ENCODE results near the gene CEP164.

Gene CEP164

DNA sequence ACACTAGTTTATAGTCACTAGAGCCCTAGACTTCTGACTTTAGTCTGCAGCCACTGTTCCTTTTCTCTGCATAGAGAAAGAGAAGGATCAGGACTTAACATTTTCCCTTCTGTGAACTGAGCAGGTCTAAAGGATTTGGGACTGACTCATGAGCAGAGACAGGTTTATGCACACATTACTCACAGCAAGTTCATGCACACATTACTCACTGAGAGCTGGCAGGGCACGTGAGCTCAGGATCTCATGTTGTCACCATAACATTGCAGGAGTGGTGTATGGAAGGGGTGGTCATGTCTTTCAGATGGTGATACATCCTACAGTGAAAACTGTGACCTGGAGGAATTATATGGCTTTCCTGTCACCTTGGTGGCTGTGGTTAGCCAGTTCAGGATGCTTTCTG, 56.4 kb downstream of the CEP164 start:
- H3K27me3 ChIP-seq (ENCODE audit: control insufficient read depth, insufficient read depth, low read length), result no peaks in the 10 kb centered on the region
- H3K36me3 ChIP-seq (ENCODE audit: control insufficient read depth, insufficient read depth, low read length), result peaks cover 29% of the 10 kb centered on the region; the same call in 1 of the 2 replicates
- no peak overlapping the region for H3K9ac ChIP-seq (ENCODE audit: low read depth, low read length)
- no peak overlapping the region for H3K4me3 ChIP-seq (ENCODE audit: low read depth, low read length)
- H3K9me3 ChIP-seq (ENCODE audit: control insufficient read depth, insufficient read depth, low read length), result no peaks in the 10 kb centered on the region
- H3K4me1 ChIP-seq (ENCODE audit: control insufficient read depth, insufficient read depth, low read length), result no peaks in the 10 kb centered on the region
- H3K27ac ChIP-seq (ENCODE audit: low read depth, low read length), result no peak overlapping the region

GRCh38 chr11:117385471-117385870, 57.8 kb downstream of the CEP164 start:
- Histone ChIP-seq H3K4me3 (ENCODE audit: low read depth, low read length) (no peak overlapping the region), H3K36me3 (ENCODE audit: control insufficient read depth, insufficient read depth, low read length) (peaks cover 32% of the 10 kb centered on the region; the same call in 1 of the 2 replicates), H3K27ac (ENCODE audit: low read depth, low read length) (no peak overlapping the region), H3K4me1 (ENCODE audit: control insufficient read depth, insufficient read depth, low read length) (no peaks in the 10 kb centered on the region), H3K9me3 (ENCODE audit: control insufficient read depth, insufficient read depth, low read length) (no peaks in the 10 kb centered on the region), H3K9ac (ENCODE audit: low read depth, low read length) (no peak overlapping the region), H3K27me3 (ENCODE audit: control insufficient read depth, insufficient read depth, low read length) (no peaks in the 10 kb centered on the region)

GRCh38 chr11:117385906-117386305, 58.3 kb downstream of the CEP164 start:
- no peak overlapping the region for H3K4me3 ChIP-seq (ENCODE audit: low read depth, low read length)
- no peaks in the 10 kb centered on the region for H3K9me3 ChIP-seq (ENCODE audit: control insufficient read depth, insufficient read depth, low read length)
- no peaks in the 10 kb centered on the region for H3K4me1 ChIP-seq (ENCODE audit: control insufficient read depth, insufficient read depth, low read length)
- no peaks in the 10 kb centered on the region for H3K27me3 ChIP-seq (ENCODE audit: control insufficient read depth, insufficient read depth, low read length)
- H3K9ac ChIP-seq (ENCODE audit: low read depth, low read length), result no peak overlapping the region
- no peak overlapping the region for H3K27ac ChIP-seq (ENCODE audit: low read depth, low read length)
- peaks cover 32% of the 10 kb centered on the region; the same call in 1 of the 2 replicates for H3K36me3 ChIP-seq (ENCODE audit: control insufficient read depth, insufficient read depth, low read length)

- Histone ChIP-seq H3K4me1 (ENCODE audit: control insufficient read depth, insufficient read depth, low read length) (no peaks in the 10 kb centered on the region), H3K9ac (ENCODE audit: low read depth, low read length) (no peak overlapping the region), H3K9me3 (ENCODE audit: control insufficient read depth, insufficient read depth, low read length) (no peaks in the 10 kb centered on the region), H3K27me3 (ENCODE audit: control insufficient read depth, insufficient read depth, low read length) (no peaks in the 10 kb centered on the region), H3K27ac (ENCODE audit: low read depth, low read length) (no peak overlapping the region), H3K36me3 (ENCODE audit: control insufficient read depth, insufficient read depth, low read length) (peaks cover 41% of the 10 kb centered on the region), H3K4me3 (ENCODE audit: low read depth, low read length) (no peak overlapping the region)
These were observed 60.5 kb downstream of the CEP164 start for GRCh38 chr11:117387992-117388755.

GRCh38 chr11:117390743-117391142, 63.1 kb downstream of the CEP164 start:
- Histone ChIP-seq H3K4me3 (ENCODE audit: low read depth, low read length) (no peak overlapping the region), H3K27me3 (ENCODE audit: control insufficient read depth, insufficient read depth, low read length) (no peaks in the 10 kb centered on the region), H3K4me1 (ENCODE audit: control insufficient read depth, insufficient read depth, low read length) (no peaks in the 10 kb centered on the region), H3K27ac (ENCODE audit: low read depth, low read length) (no peak overlapping the region), H3K36me3 (ENCODE audit: control insufficient read depth, insufficient read depth, low read length) (peaks cover 65% of the 10 kb centered on the region), H3K9ac (ENCODE audit: low read depth, low read length) (no peak overlapping the region), H3K9me3 (ENCODE audit: control insufficient read depth, insufficient read depth, low read length) (no peaks in the 10 kb centered on the region)

DNA sequence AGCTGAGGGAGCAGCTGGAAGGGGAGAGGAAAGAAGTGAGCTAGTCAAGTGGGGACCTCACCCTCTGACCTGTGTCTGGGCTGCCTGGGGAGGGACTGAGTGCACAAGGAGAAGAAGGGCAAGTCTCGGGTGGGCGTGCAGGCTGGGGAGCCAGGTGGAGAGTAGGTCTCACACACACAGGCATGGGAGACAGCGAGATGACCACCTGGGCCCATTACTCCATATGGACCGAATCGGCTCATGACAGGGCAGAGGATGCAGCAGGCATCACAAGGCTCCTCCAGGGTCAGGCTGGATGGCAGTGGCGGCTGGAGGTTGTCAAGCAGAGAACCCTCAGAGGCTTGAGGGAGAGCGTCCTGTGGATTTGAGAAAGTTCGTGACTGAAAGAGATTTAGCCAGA, 63.5 kb downstream of the CEP164 start:
- H3K4me1 ChIP-seq (ENCODE audit: control insufficient read depth, insufficient read depth, low read length), result no peaks in the 10 kb centered on the region
- no peak overlapping the region for H3K27ac ChIP-seq (ENCODE audit: low read depth, low read length)
- H3K36me3 ChIP-seq (ENCODE audit: control insufficient read depth, insufficient read depth, low read length), result peaks cover 68% of the 10 kb centered on the region
- H3K27me3 ChIP-seq (ENCODE audit: control insufficient read depth, insufficient read depth, low read length), result no peaks in the 10 kb centered on the region
- H3K4me3 ChIP-seq (ENCODE audit: low read depth, low read length), result no peak overlapping the region
- H3K9ac ChIP-seq (ENCODE audit: low read depth, low read length), result no peak overlapping the region
- H3K9me3 ChIP-seq (ENCODE audit: control insufficient read depth, insufficient read depth, low read length), result no peaks in the 10 kb centered on the region

DNA sequence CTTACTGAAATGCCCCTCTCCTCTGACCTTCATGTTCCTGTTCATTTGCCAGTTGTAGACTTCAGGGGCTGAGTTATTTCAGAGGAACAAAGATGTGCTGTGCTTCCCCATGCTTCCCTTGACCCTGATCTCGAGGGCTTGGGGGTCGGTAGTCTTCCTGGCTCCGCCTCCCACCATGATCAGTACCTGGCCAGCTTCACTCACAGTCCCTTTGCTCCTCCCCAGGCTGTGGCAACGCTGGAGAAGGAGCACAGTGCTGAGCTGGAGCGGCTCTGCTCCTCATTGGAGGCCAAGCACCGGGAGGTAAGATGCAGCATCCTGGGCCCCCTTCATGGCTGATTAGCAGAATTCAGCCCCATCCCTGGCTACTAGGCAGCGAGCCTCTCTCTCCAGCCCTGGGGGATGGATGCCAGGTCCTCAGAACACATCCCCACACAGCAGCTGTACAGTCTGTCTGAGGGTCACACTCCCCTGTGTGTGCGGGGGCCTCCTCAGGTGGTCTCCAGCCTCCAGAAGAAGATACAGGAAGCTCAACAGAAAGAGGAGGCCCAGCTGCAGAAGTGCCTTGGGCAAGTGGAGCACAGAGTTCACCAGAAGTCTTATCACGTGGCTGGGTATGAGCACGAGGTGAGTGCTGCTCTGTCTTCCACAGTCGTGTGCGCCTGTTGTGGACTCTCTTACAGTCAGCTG, 64.5 kb downstream of the CEP164 start:
- peaks cover 75% of the 10 kb centered on the region for H3K36me3 ChIP-seq (ENCODE audit: control insufficient read depth, insufficient read depth, low read length)
- no peaks in the 10 kb centered on the region for H3K4me1 ChIP-seq (ENCODE audit: control insufficient read depth, insufficient read depth, low read length)
- H3K27me3 ChIP-seq (ENCODE audit: control insufficient read depth, insufficient read depth, low read length), result no peaks in the 10 kb centered on the region
- no peaks in the 10 kb centered on the region for H3K9me3 ChIP-seq (ENCODE audit: control insufficient read depth, insufficient read depth, low read length)
- H3K9ac ChIP-seq (ENCODE audit: low read depth, low read length), result no peak overlapping the region
- H3K27ac ChIP-seq (ENCODE audit: low read depth, low read length), result no peak overlapping the region
- H3K4me3 ChIP-seq (ENCODE audit: low read depth, low read length), result no peak overlapping the region

GRCh38 chr11:117392979-117393378, 65.3 kb downstream of the CEP164 start:
- Histone ChIP-seq H3K9me3 (ENCODE audit: control insufficient read depth, insufficient read depth, low read length) (no peaks in the 10 kb centered on the region), H3K27me3 (ENCODE audit: control insufficient read depth, insufficient read depth, low read length) (no peaks in the 10 kb centered on the region), H3K9ac (ENCODE audit: low read depth, low read length) (no peak overlapping the region), H3K36me3 (ENCODE audit: control insufficient read depth, insufficient read depth, low read length) (peaks cover 76% of the 10 kb centered on the region), H3K4me1 (ENCODE audit: control insufficient read depth, insufficient read depth, low read length) (no peaks in the 10 kb centered on the region), H3K4me3 (ENCODE audit: low read depth, low read length) (no peak overlapping the region), H3K27ac (ENCODE audit: low read depth, low read length) (no peak overlapping the region)

DNA sequence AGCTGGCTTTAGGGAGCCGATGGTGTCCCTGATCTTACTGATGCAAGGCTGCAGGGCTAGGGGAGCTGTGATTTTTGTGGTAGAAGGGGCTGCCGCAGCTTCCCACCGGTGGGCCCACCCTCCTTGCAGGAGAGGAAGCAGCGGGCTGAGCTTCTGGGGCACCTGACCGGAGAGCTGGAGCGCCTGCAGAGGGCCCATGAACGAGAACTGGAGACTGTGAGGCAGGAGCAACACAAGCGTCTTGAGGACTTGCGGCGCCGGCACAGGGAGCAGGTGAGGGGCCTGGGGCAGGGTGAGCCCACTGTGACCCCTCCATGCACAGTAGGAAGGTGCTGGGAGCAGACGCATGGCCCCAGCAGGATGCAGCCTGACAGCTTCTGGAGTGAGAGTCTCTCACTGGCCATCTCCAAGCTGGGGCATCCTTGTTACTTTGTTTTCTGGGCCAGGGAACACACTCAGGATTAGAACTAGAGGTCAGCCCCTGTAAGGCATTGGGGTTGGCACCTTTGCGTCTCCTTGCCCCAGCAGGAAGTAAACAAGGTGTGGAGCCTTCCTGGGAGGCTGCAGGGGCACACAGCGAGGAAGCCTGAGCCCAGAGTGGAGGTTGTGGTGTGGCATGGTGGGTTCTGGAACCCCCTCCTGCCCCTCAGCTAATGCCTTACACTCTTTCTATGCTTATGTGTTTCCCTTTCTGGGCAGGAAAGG, 66.7 kb downstream of the CEP164 start:
- Histone ChIP-seq H3K36me3 (ENCODE audit: control insufficient read depth, insufficient read depth, low read length) (peaks cover 85% of the 10 kb centered on the region), H3K4me1 (ENCODE audit: control insufficient read depth, insufficient read depth, low read length) (no peaks in the 10 kb centered on the region), H3K4me3 (ENCODE audit: low read depth, low read length) (no peak overlapping the region), H3K27ac (ENCODE audit: low read depth, low read length) (no peak overlapping the region), H3K27me3 (ENCODE audit: control insufficient read depth, insufficient read depth, low read length) (no peaks in the 10 kb centered on the region), H3K9me3 (ENCODE audit: control insufficient read depth, insufficient read depth, low read length) (peaks cover 10% of the 10 kb centered on the region; the same call in 1 of the 2 replicates), H3K9ac (ENCODE audit: low read depth, low read length) (no peak overlapping the region)

DNA sequence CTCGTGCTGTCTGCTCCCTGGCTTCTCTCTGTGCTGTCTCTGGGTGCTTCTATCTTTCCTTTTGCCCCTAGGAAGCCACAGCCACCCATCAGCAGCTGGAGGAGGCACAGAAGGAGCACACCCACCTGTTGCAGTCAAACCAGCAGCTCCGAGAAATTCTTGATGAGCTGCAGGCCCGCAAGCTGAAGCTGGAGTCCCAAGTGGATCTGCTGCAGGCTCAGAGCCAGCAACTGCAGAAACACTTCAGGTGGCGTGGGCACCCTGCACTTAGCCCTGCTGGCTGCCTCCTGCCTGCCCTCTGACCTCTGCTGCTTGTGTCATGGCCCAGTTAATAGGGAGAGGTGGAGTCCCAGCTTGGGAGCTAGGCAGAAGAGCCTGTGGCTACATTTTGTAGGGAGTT, 67.8 kb downstream of the CEP164 start:
- H3K36me3 ChIP-seq (ENCODE audit: control insufficient read depth, insufficient read depth, low read length), result peaks cover 81% of the 10 kb centered on the region

DNA sequence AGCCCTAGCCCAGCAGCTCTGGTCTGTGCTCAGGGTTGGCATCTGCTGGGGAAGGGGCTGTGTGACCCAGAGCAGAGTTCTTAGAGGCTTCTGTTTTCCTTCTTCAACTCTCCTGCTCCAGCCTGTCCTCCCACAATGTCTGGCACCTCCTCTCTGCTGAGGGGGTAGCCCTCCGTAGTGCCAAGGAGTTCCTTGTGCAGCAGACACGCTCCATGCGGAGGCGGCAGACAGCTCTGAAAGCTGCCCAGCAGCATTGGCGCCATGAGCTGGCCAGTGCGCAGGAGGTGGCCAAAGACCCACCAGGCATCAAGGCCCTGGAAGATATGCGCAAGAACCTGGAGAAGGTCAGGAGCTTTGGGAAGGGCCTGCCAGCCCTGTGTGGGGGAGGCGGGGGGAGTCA, 69.3 kb downstream of the CEP164 start:
- Histone ChIP-seq H3K27ac (ENCODE audit: low read depth, low read length) (no peak overlapping the region), H3K4me3 (ENCODE audit: low read depth, low read length) (no peak overlapping the region), H3K9me3 (ENCODE audit: control insufficient read depth, insufficient read depth, low read length) (peaks cover 10% of the 10 kb centered on the region; the same call in 1 of the 2 replicates), H3K9ac (ENCODE audit: low read depth, low read length) (no peak overlapping the region), H3K4me1 (ENCODE audit: control insufficient read depth, insufficient read depth, low read length) (no peaks in the 10 kb centered on the region), H3K27me3 (ENCODE audit: control insufficient read depth, insufficient read depth, low read length) (no peaks in the 10 kb centered on the region), H3K36me3 (ENCODE audit: control insufficient read depth, insufficient read depth, low read length) (peaks cover 68% of the 10 kb centered on the region)

More for the DNA sequence above, 67.8 kb downstream of the CEP164 start:
- Histone ChIP-seq H3K4me3 (ENCODE audit: low read depth, low read length) (no peak overlapping the region), H3K9ac (ENCODE audit: low read depth, low read length) (no peak overlapping the region), H3K27me3 (ENCODE audit: control insufficient read depth, insufficient read depth, low read length) (no peaks in the 10 kb centered on the region), H3K9me3 (ENCODE audit: control insufficient read depth, insufficient read depth, low read length) (peaks cover 10% of the 10 kb centered on the region; the same call in 1 of the 2 replicates), H3K27ac (ENCODE audit: low read depth, low read length) (no peak overlapping the region), H3K4me1 (ENCODE audit: control insufficient read depth, insufficient read depth, low read length) (no peaks in the 10 kb centered on the region)
